Mesothelial cell of epicardium (in vitro differentiated cells): ENCODE measurements around the gene RHOU. TPM values are rescaled to one million over a fixed set of nuclear protein-coding genes. Genes with fewer than 3 reads are reported as not detected.

ENCODE experiments used
- DNase-seq, 2 experiments: peaks; one replicate each; pipeline ENCODE4 v3.0.0; 2021; ENCODE audit warnings: low spot score in 2 of 2; ENCODE audit not compliant: unreplicated experiment in 2 of 2
- H3K27ac Mint-ChIP-seq: 2 replicates; pipeline ENCODE4 v1.8.0; 2021; ENCODE audit warnings: mixed read lengths
- H3K27me3 Mint-ChIP-seq: 2 replicates; pipeline ENCODE4 v1.8.0; 2021; ENCODE audit warnings: low read depth, mixed read lengths
- H3K36me3 Mint-ChIP-seq: 2 replicates; pipeline ENCODE4 v1.8.0; 2021; ENCODE audit warnings: mixed read lengths
- H3K4me1 Mint-ChIP-seq: 2 replicates; pipeline ENCODE4 v1.8.0; 2021; ENCODE audit warnings: mixed read lengths
- H3K4me3 Mint-ChIP-seq: 2 replicates; pipeline ENCODE4 v1.8.0; 2021; ENCODE audit warnings: mild to moderate bottlenecking, moderate library complexity, mixed read lengths
- H3K9me3 Mint-ChIP-seq: 2 replicates; pipeline ENCODE4 v1.8.0; 2021; ENCODE audit warnings: mixed read lengths
- total RNA-seq: library from RNA; stranded (reverse); gene quantifications from 3 replicates; pipeline ENCODE4 v1.2.1, GENCODE V29; 2021
- TF ChIP-seq, protein P1 (sequence below): fragments of 200-600 bp; sonication (generic); IDR thresholded peaks from one replicate; pipeline ENCODE4 v1.5.0; 2021; ENCODE audit warnings: antibody characterized with exemption; ENCODE audit not compliant: unreplicated experiment

RHOU gene
- total RNA-seq, 1 donor from 2014 or later: 39.8 TPM

DNA sequence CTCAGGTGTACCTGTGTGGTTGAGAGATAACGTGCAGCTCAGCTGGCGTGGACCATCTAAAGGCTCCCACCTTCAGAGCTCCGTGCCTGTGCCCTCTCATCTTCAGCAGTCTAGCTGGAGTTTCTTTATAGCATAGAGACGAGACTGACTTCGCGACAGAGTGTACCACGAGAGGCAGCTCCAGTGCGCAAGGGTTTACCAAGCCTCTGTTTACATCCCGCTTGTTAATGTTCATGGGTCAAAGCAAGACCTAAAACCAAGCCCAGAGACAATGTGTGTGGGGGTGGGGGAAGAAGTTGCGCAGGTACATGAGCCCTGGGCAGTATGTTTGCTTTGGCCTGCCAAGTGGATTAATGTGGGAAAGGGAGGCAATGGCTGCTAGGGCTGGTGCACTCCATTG, 15.6 kb downstream of the RHOU start:
- H3K4me1 Mint-ChIP-seq: peaks cover 21% of the 10 kb centered on the region
- no peaks in the 10 kb centered on the region for H3K9me3 Mint-ChIP-seq
- H3K4me3 Mint-ChIP-seq: no peak overlapping the region
- H3K27me3 Mint-ChIP-seq: peaks cover 4% of the 10 kb centered on the region
- TF ChIP-seq, protein P1, sequence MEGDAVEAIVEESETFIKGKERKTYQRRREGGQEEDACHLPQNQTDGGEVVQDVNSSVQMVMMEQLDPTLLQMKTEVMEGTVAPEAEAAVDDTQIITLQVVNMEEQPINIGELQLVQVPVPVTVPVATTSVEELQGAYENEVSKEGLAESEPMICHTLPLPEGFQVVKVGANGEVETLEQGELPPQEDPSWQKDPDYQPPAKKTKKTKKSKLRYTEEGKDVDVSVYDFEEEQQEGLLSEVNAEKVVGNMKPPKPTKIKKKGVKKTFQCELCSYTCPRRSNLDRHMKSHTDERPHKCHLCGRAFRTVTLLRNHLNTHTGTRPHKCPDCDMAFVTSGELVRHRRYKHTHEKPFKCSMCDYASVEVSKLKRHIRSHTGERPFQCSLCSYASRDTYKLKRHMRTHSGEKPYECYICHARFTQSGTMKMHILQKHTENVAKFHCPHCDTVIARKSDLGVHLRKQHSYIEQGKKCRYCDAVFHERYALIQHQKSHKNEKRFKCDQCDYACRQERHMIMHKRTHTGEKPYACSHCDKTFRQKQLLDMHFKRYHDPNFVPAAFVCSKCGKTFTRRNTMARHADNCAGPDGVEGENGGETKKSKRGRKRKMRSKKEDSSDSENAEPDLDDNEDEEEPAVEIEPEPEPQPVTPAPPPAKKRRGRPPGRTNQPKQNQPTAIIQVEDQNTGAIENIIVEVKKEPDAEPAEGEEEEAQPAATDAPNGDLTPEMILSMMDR: no peak
- no peak overlapping the region for H3K27ac Mint-ChIP-seq
- DNase-seq: no peak
- peaks cover 10% of the 10 kb centered on the region for H3K36me3 Mint-ChIP-seq

- DNase-seq: no peak
- H3K36me3 Mint-ChIP-seq: peaks cover 7% of the 10 kb centered on the region
- TF ChIP-seq, protein P1: no peak
These were observed 16.2 kb downstream of the RHOU start for GRCh38 chr1:228751360-228752098.

GRCh38 chr1:228752258-228752657, 17.0 kb downstream of the RHOU start:
- DNase-seq: no peak
- H3K9me3 Mint-ChIP-seq: peaks cover 4% of the 10 kb centered on the region
- no peak overlapping the region for H3K4me3 Mint-ChIP-seq
- H3K36me3 Mint-ChIP-seq: no peaks in the 10 kb centered on the region
- peaks cover 7% of the 10 kb centered on the region for H3K27me3 Mint-ChIP-seq
- TF ChIP-seq, protein P1: no peak
- peaks cover 23% of the 10 kb centered on the region for H3K4me1 Mint-ChIP-seq
- H3K27ac Mint-ChIP-seq: no peak overlapping the region

More at GRCh38 chr1:228751360-228752098, 16.2 kb downstream of the RHOU start:
- H3K27me3 Mint-ChIP-seq: peaks cover 7% of the 10 kb centered on the region
- no peak overlapping the region for H3K27ac Mint-ChIP-seq
- no peak overlapping the region for H3K4me3 Mint-ChIP-seq
- no peaks in the 10 kb centered on the region for H3K9me3 Mint-ChIP-seq
- peaks cover 23% of the 10 kb centered on the region for H3K4me1 Mint-ChIP-seq

- H3K27ac Mint-ChIP-seq: no peak overlapping the region
- DNase-seq: no peak
- TF ChIP-seq, protein P1: no peak
- H3K4me3 Mint-ChIP-seq: no peak overlapping the region
- peaks cover 4% of the 10 kb centered on the region for H3K9me3 Mint-ChIP-seq
- H3K27me3 Mint-ChIP-seq: peaks cover 7% of the 10 kb centered on the region
- H3K4me1 Mint-ChIP-seq: peaks cover 23% of the 10 kb centered on the region
- H3K36me3 Mint-ChIP-seq: no peaks in the 10 kb centered on the region
These were observed 17.5 kb downstream of the RHOU start for GRCh38 chr1:228752675-228753265.

DNA sequence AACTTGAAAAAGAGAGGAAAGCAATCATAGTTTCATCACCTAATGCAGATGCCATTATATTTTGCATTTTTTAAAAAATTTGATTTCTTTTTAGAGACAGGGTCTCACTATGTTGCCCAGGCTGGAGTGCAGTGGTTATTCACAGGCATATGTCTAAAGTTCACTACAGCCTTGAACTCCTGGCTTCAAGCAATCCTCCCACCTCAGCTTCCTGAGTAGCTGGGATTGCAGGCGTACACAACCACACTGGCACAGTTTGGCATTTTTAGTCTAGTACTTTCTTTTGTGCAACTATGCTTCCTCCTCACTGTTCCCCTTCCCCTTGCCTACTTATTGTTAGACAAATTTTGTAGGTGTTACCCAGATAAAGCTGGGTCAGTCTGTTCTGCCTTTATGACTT, 18.0 kb downstream of the RHOU start:
- H3K36me3 Mint-ChIP-seq: no peaks in the 10 kb centered on the region
- peaks cover 7% of the 10 kb centered on the region for H3K27me3 Mint-ChIP-seq
- peaks cover 4% of the 10 kb centered on the region for H3K9me3 Mint-ChIP-seq
- DNase-seq: no peak
- H3K4me3 Mint-ChIP-seq: no peak overlapping the region
- H3K27ac Mint-ChIP-seq: no peak overlapping the region
- H3K4me1 Mint-ChIP-seq: peaks cover 23% of the 10 kb centered on the region
- TF ChIP-seq, protein P1: no peak
